ENCODE measurements around the gene CTNNA3. TPM values are rescaled to one million over a fixed set of nuclear protein-coding genes. Genes with fewer than 3 reads are reported as not detected.

CTNNA3 gene
- total RNA-seq, 1 experiment from 2014 or later: 0.02 TPM

- H3K27me3 Mint-ChIP-seq (ENCODE audit: insufficient read depth, unreplicated experiment): no peaks in the 10 kb centered on the region
- H3K36me3 Mint-ChIP-seq (ENCODE audit: insufficient read depth, unreplicated experiment): no peaks in the 10 kb centered on the region
- no peak for TF ChIP-seq CTCF (IDR thresholded peaks at IDR 0.05; ENCODE audit: unreplicated experiment)
- no TSS peak for BruUV-seq (replicated peaks)
- no peaks in the 10 kb centered on the region for H3K9me3 Mint-ChIP-seq (ENCODE audit: unreplicated experiment)
- intact Hi-C loops (cut with micrococcal nuclease): no loop called here
- H3K4me3 Mint-ChIP-seq (ENCODE audit: unreplicated experiment): no peak overlapping the region
- no peak overlapping the region for H3K27ac Mint-ChIP-seq (ENCODE audit: low read depth, unreplicated experiment)
- no peaks in the 10 kb centered on the region for H3K4me1 Mint-ChIP-seq (ENCODE audit: insufficient read depth, unreplicated experiment)
- POLR2A ChIA-PET: no interaction called here
- CTCF ChIA-PET: no interaction called here
- DNase-seq (ENCODE audit: unreplicated experiment): no peak
Measured at GRCh38 chr10:66291133-66291532, 1404.9 kb downstream of the CTNNA3 start.

- no peak for TF ChIP-seq CTCF (IDR thresholded peaks at IDR 0.05; ENCODE audit: unreplicated experiment)
- DNase-seq (ENCODE audit: unreplicated experiment): no peak
- no TSS peak for BruUV-seq (replicated peaks)
- H3K36me3 Mint-ChIP-seq (ENCODE audit: insufficient read depth, unreplicated experiment): no peaks in the 10 kb centered on the region
- ChIA-PET POLR2A (interaction anchor here (1.1 kb wide), 1 partner anchor 38 kb away, joined by 3 read pairs; no protein-coding TSS in a partner anchor), CTCF (interaction anchor here (0.6 to 0.9 kb wide), 2 partner anchors 15 to 343 kb away, joined by 3 read pairs; no protein-coding TSS in a partner anchor)
- no peak overlapping the region for H3K4me3 Mint-ChIP-seq (ENCODE audit: unreplicated experiment)
- H3K27ac Mint-ChIP-seq (ENCODE audit: low read depth, unreplicated experiment): no peak overlapping the region
- no peaks in the 10 kb centered on the region for H3K9me3 Mint-ChIP-seq (ENCODE audit: unreplicated experiment)
- intact Hi-C loops (cut with micrococcal nuclease): no loop called here
- no peaks in the 10 kb centered on the region for H3K27me3 Mint-ChIP-seq (ENCODE audit: insufficient read depth, unreplicated experiment)
- H3K4me1 Mint-ChIP-seq (ENCODE audit: insufficient read depth, unreplicated experiment): no peaks in the 10 kb centered on the region
Measured at GRCh38 chr10:66284621-66285020, 1411.4 kb downstream of the CTNNA3 start.

GRCh38 chr10:66283874-66284464 is 1412.0 kb downstream of the CTNNA3 start:
- ChIA-PET POLR2A (interaction anchor here (0.7 to 1.1 kb wide), 2 partner anchors 38 to 133 kb away, joined by 3 read pairs; no protein-coding TSS in a partner anchor), CTCF (interaction anchor here (0.6 to 0.9 kb wide), 2 partner anchors 15 to 344 kb away, joined by 3 read pairs; no protein-coding TSS in a partner anchor)
- Mint-ChIP-seq H3K27me3 (ENCODE audit: insufficient read depth, unreplicated experiment) (no peaks in the 10 kb centered on the region), H3K4me3 (ENCODE audit: unreplicated experiment) (no peak overlapping the region), H3K36me3 (ENCODE audit: insufficient read depth, unreplicated experiment) (no peaks in the 10 kb centered on the region), H3K4me1 (ENCODE audit: insufficient read depth, unreplicated experiment) (no peaks in the 10 kb centered on the region), H3K27ac (ENCODE audit: low read depth, unreplicated experiment) (no peak overlapping the region), H3K9me3 (ENCODE audit: unreplicated experiment) (no peaks in the 10 kb centered on the region)
- DNase-seq (ENCODE audit: unreplicated experiment): no peak
- TF ChIP-seq CTCF (IDR thresholded peaks at IDR 0.05; ENCODE audit: unreplicated experiment): no peak
- no TSS peak for BruUV-seq (replicated peaks)
- intact Hi-C loops (cut with micrococcal nuclease): no loop called here

- TF ChIP-seq CTCF (IDR thresholded peaks at IDR 0.05; ENCODE audit: unreplicated experiment): no peak
- no peaks in the 10 kb centered on the region for H3K36me3 Mint-ChIP-seq (ENCODE audit: insufficient read depth, unreplicated experiment)
Measured at GRCh38 chr10:66283064-66283463, 1412.9 kb downstream of the CTNNA3 start.

More at GRCh38 chr10:66283064-66283463, 1412.9 kb downstream of the CTNNA3 start:
- Mint-ChIP-seq H3K9me3 (ENCODE audit: unreplicated experiment) (no peaks in the 10 kb centered on the region), H3K4me1 (ENCODE audit: insufficient read depth, unreplicated experiment) (no peaks in the 10 kb centered on the region), H3K27ac (ENCODE audit: low read depth, unreplicated experiment) (no peak overlapping the region), H3K4me3 (ENCODE audit: unreplicated experiment) (no peak overlapping the region), H3K27me3 (ENCODE audit: insufficient read depth, unreplicated experiment) (no peaks in the 10 kb centered on the region)
- no peak for DNase-seq (ENCODE audit: unreplicated experiment)
- BruUV-seq (replicated peaks): no TSS peak
- ChIA-PET CTCF (no interaction called here), POLR2A (no interaction called here)
- intact Hi-C loops (cut with micrococcal nuclease): no loop called here
